ENCODE results near the gene EXOSC9.

The EXOSC9 gene

DNA sequence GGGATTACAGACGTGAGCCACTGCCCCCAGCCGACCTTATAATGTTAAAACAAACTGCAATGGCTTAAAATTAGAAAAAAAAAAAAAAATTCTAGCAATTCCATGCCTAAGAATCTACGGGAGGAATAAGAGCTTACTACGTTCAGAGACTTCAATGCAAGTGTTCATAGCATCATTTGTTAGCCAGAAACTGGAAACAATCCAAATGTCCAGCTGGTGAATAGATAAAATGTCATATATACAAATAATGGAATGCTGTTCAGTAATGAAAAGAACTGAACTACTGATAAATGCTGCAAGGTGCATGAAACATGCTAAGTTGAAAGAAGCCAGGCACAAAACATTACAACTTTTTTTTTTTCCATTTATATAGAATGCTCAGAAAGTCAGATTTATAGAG, 5.3 kb downstream of the EXOSC9 start:
- H3K4me3 ChIP-seq (ENCODE audit: low read depth, low read length): no peak overlapping the region
- DNase-seq (ENCODE audit: low read depth): no peak
- TF ChIP-seq, protein P1, sequence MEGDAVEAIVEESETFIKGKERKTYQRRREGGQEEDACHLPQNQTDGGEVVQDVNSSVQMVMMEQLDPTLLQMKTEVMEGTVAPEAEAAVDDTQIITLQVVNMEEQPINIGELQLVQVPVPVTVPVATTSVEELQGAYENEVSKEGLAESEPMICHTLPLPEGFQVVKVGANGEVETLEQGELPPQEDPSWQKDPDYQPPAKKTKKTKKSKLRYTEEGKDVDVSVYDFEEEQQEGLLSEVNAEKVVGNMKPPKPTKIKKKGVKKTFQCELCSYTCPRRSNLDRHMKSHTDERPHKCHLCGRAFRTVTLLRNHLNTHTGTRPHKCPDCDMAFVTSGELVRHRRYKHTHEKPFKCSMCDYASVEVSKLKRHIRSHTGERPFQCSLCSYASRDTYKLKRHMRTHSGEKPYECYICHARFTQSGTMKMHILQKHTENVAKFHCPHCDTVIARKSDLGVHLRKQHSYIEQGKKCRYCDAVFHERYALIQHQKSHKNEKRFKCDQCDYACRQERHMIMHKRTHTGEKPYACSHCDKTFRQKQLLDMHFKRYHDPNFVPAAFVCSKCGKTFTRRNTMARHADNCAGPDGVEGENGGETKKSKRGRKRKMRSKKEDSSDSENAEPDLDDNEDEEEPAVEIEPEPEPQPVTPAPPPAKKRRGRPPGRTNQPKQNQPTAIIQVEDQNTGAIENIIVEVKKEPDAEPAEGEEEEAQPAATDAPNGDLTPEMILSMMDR (IDR thresholded peaks at IDR 0.05; ENCODE audit: control insufficient read depth, extremely low read depth, insufficient read depth): no peak

GRCh38 chr4:121811122-121811521, 10.0 kb downstream of the EXOSC9 start:
- TF ChIP-seq, protein P1 (IDR thresholded peaks at IDR 0.05; ENCODE audit: control insufficient read depth, extremely low read depth, insufficient read depth): no peak
- DNase-seq (ENCODE audit: low read depth): no peak

DNA sequence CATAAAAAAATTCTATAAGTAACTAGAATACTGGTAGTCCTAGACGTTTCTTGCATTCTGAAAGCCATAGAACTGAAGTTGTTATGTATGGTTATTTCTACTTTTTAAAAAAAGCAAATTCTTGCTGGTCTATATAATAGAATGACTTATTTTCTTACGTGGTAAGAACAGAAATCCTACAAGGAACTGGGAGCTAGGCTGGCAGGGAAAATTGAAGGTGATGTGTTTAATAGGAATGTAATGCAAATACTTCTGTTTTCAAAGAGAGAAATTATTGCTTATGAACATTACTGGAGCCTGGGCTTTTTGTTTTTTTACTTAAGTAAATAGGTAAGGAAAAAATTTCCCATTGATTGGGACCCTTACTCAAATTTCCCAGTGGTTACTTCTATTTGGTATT, 13.6 kb downstream of the EXOSC9 start:
- H3K4me3 ChIP-seq (ENCODE audit: low read depth, low read length): no peak overlapping the region
- no peak for DNase-seq (ENCODE audit: low read depth)
- TF ChIP-seq, protein P1 (IDR thresholded peaks at IDR 0.05; ENCODE audit: control insufficient read depth, extremely low read depth, insufficient read depth): no peak

More at GRCh38 chr4:121811122-121811521, 10.0 kb downstream of the EXOSC9 start:
- H3K4me3 ChIP-seq (ENCODE audit: low read depth, low read length): no peak overlapping the region

DNA sequence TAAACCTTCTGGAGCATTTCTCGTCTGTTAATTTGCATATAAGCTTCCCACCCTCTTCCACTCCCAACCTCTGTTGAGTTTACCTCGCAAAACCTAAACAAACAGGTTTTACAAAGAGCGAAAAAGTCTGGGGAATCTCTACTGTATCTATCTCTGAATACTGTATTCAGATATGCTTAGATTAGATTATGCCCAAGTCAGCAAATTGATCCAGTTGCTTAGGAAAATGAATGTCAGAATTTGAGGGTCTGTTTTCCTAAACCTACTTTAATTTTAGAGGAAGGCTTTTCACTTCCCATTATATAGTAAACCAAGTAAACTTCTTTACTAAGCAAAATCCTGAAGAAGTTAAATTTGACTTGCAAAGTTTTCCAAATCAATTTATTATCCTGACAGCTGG, 15.9 kb downstream of the EXOSC9 start:
- no peak for DNase-seq (ENCODE audit: low read depth)
- TF ChIP-seq, protein P1 (IDR thresholded peaks at IDR 0.05; ENCODE audit: control insufficient read depth, extremely low read depth, insufficient read depth): no peak
- no peak overlapping the region for H3K4me3 ChIP-seq (ENCODE audit: low read depth, low read length)

- no peak for DNase-seq (ENCODE audit: low read depth)
- no peak overlapping the region for H3K4me3 ChIP-seq (ENCODE audit: low read depth, low read length)
- TF ChIP-seq, protein P1 (IDR thresholded peaks at IDR 0.05; ENCODE audit: control insufficient read depth, extremely low read depth, insufficient read depth): no peak
Measured at GRCh38 chr4:121817701-121818100, 16.6 kb downstream of the EXOSC9 start.

DNA sequence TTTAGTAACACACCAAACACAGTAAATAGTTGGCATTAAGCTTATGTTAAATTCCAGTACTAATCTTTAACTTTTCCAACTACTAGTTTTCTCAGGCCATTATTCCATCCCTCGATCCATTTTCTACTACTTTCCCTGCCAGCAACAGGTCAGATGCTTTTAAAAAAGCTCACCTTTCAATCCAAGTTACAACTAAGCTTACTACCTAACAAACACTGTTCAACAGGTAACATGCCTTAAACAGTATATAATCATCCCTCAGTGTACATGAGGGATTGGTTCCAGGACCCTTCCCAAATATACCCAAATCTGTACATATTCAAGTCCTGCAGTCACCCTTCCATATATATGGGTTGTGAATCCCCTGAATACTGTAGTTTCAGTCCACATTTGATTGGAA, 17.1 kb downstream of the EXOSC9 start:
- no peak overlapping the region for H3K4me3 ChIP-seq (ENCODE audit: low read depth, low read length)
- TF ChIP-seq, protein P1 (IDR thresholded peaks at IDR 0.05; ENCODE audit: control insufficient read depth, extremely low read depth, insufficient read depth): no peak
- no peak for DNase-seq (ENCODE audit: low read depth)

DNA sequence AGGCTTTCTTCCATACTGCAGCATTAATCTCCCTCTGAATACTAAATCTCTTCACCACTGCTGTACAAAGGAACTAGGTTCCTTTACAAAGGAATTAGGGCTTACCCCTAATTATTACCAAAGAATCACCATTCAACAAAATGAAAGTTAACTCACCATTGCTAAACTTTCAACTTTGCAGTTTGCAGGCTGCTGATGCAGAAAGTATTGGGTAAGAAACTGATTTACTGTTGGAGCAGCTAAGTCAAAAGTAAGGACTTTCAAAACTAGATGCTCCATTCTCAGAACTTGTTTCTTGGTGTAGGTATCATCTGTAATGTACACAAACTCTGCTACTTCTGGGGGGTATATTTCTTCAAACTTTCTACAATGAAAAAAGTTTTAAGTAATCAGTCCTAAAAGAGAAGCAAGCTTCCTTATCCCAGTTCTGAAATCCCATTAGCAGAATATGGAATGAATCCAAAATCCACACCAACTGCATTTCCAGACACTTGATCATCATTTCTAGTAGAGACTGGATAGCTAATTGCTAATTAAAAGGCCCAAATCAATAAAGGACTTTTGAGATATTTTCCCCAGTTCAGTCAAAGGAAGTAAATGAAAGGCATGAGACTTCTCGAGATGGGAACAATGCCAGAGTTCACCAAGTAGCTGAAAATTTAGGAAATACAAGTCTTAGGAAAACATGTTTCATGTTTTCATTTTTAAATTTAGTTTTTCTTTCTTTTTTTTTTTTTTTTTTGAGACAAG, 18.3 kb downstream of the EXOSC9 start:
- DNase-seq (ENCODE audit: low read depth): no peak
- H3K4me3 ChIP-seq (ENCODE audit: low read depth, low read length): no peak overlapping the region
- TF ChIP-seq, protein P1 (IDR thresholded peaks at IDR 0.05; ENCODE audit: control insufficient read depth, extremely low read depth, insufficient read depth): no peak

All from LNCaP clone FGC (cell line).